Keratinocyte (primary cell): ENCODE measurements around the gene TACC2. TPM values are rescaled to one million over a fixed set of nuclear protein-coding genes. Genes with fewer than 3 reads are reported as not detected.
A peak's percentile ranks its signal among the peaks of the same experiment; 100 is the strongest.
"Not testable (repeated sequence)": the region's sequence is repeated elsewhere in the genome, so short reads cannot be mapped to it uniquely, and the experiment has no call there.

ENCODE experiments used
- DNase-seq: peaks from one replicate; pipeline ENCODE4 v3.0.0-alpha.2; 2011; ENCODE audit warnings: low read depth, missing footprints, low spot score
- FAIRE-seq: peaks from 2 replicates; lab custom pipeline; 2011; peaks lifted over from hg19 to GRCh38; lab: Jason Lieb, UNC
- H2AFZ ChIP-seq: 2 replicates; pipeline ENCODE4 v1.6.0; 2012; ENCODE audit warnings: low read length, control low read depth, inconsistent platforms; ENCODE audit not compliant: control insufficient read depth
- H3K27ac ChIP-seq: 2 replicates; pipeline ENCODE4 v1.5.1; 2011; ENCODE audit warnings: low read length; ENCODE audit not compliant: control insufficient read depth, insufficient read depth
- H3K27me3 ChIP-seq: 3 replicates; pipeline ENCODE4 v1.6.0; 2011; ENCODE audit warnings: low read length; ENCODE audit not compliant: control insufficient read depth, insufficient read depth; ENCODE audit errors: extremely low read depth
- H3K36me3 ChIP-seq, 2 experiments: 2 replicates in 1 of 2; 3 replicates in 1 of 2; pipeline ENCODE4 v1.5.1; 2011; ENCODE audit warnings: low read length in 2 of 2, mild to moderate bottlenecking in 1 of 2; ENCODE audit not compliant: control insufficient read depth in 2 of 2, insufficient read depth in 2 of 2; ENCODE audit errors: extremely low read depth in 1 of 2
- H3K4me1 ChIP-seq: 3 replicates; pipeline ENCODE4 v1.5.1; 2011; ENCODE audit warnings: low read length; ENCODE audit not compliant: control insufficient read depth, insufficient read depth; ENCODE audit errors: extremely low read depth
- H3K4me2 ChIP-seq: 3 replicates; pipeline ENCODE4 v1.6.0; 2011; ENCODE audit warnings: low read depth, low read length; ENCODE audit not compliant: control insufficient read depth, insufficient read depth; ENCODE audit errors: extremely low read depth
- H3K4me3 ChIP-seq, 3 experiments: fragments of 200-600 bp in 1 of 3; sonication (generic) in 1 of 3; 2 replicates in 2 of 3; 3 replicates in 1 of 3; pipeline ENCODE4 v1.5.1; 2011 to 2016; ENCODE audit warnings: low read length in 3 of 3, mild to moderate bottlenecking in 3 of 3, control low read depth in 2 of 3, inconsistent platforms in 1 of 3, low read depth in 1 of 3, mixed read lengths in 1 of 3, mixed run types in 1 of 3, moderate library complexity in 1 of 3; ENCODE audit not compliant: control insufficient read depth in 2 of 3, insufficient read depth in 2 of 3; ENCODE audit errors: extremely low read depth in 1 of 3
- H3K79me2 ChIP-seq: 2 replicates; pipeline ENCODE4 v1.6.0; 2012; ENCODE audit warnings: low read length; ENCODE audit not compliant: control insufficient read depth, insufficient read depth
- H3K9ac ChIP-seq: 3 replicates; pipeline ENCODE4 v1.6.0; 2011; ENCODE audit warnings: low read length; ENCODE audit not compliant: control insufficient read depth, insufficient read depth; ENCODE audit errors: extremely low read depth
- H3K9me1 ChIP-seq: 3 replicates; pipeline ENCODE4 v1.6.0; 2011; ENCODE audit warnings: low read length; ENCODE audit not compliant: control insufficient read depth, insufficient read depth; ENCODE audit errors: extremely low read depth
- H3K9me3 ChIP-seq: 2 replicates; pipeline ENCODE4 v1.5.1; 2012; ENCODE audit warnings: low read depth, low read length; ENCODE audit not compliant: control insufficient read depth
- H4K20me1 ChIP-seq: 3 replicates; pipeline ENCODE4 v1.6.0; 2011; ENCODE audit warnings: low read length; ENCODE audit not compliant: control insufficient read depth, insufficient read depth; ENCODE audit errors: extremely low read depth
- CTCF ChIP-seq, 3 experiments: IDR thresholded peaks in 1 of 3; conservative IDR thresholded peaks in 1 of 3; optimal IDR thresholded peaks in 1 of 3; 2 replicates in 2 of 3; 3 replicates in 1 of 3; pipeline versions ENCODE3 to v1.5.1; 2011; ENCODE audit warnings: low read length in 3 of 3, mild to moderate bottlenecking in 3 of 3, moderate library complexity in 2 of 3, control low read depth in 1 of 3, inconsistent platforms in 1 of 3; ENCODE audit not compliant: insufficient read depth in 2 of 3; ENCODE audit errors: extremely low read depth in 1 of 3
- EZH2 ChIP-seq: IDR thresholded peaks from one replicate; pipeline ENCODE4 v1.6.1; 2012; ENCODE audit warnings: inconsistent platforms, mild to moderate bottlenecking, low read length, moderate library complexity
- dilution Hi-C: fragments of 300-500 bp; cut with MboI; formaldehyde crosslinking; loops from one replicate; pipeline ENCODE4 v1.7.0; 2020; ENCODE audit warnings: low sequenced_read_pairs; ENCODE audit not compliant: extremely low pct_ligation_motif_present
- polyA plus RNA-seq, 5 experiments: library from polyadenylated mRNA; depleted of rRNA in 3 of 5; stranded (reverse) in 3 of 5; stranded (forward) in 1 of 5; unstranded in 1 of 5; fragments of >200 nt; gene quantifications; 1 replicate in 1 of 5; 2 replicates in 3 of 5; 3 replicates in 1 of 5; pipeline versions ENCODE4 v1.2.1 to v1.2.3, GENCODE V29; 2011 to 2012; ENCODE audit warnings: missing spikeins in 2 of 5, low read depth in 1 of 5, low replicate concordance in 1 of 5

TACC2 gene
- polyA plus RNA-seq, 1 donor (not counting 4 experiments of a cell fraction or from before 2014, with no cell fraction given) = 12.8 TPM

GRCh38 chr10:122103592-122103991 lies 114.6 kb downstream of the TACC2 start:
- Histone ChIP-seq H3K4me1 (peaks cover 11% of the 10 kb centered on the region), H2AFZ (no peak overlapping the region), H3K4me3 (no peak overlapping the region), H3K9me3 (no peaks in the 10 kb centered on the region), H3K9ac (no peak overlapping the region), H3K4me2 (no peak overlapping the region), H3K36me3 (no peaks in the 10 kb centered on the region), H3K79me2 (no peaks in the 10 kb centered on the region), H4K20me1 (no peaks in the 10 kb centered on the region), H3K9me1 (no peaks in the 10 kb centered on the region), H3K27me3 (no peaks in the 10 kb centered on the region), H3K27ac (no peak overlapping the region)
- FAIRE-seq (no peak), DNase-seq (no peak)
- TF ChIP-seq CTCF (optimal IDR thresholded peaks at IDR 0.05 in 1 of 3, IDR thresholded peaks at IDR 0.05 in 1 of 3, conservative IDR thresholded peaks at IDR 0.05 in 1 of 3; ENCODE audit: extremely low read depth in 1 of 3, insufficient read depth in 2 of 3, low read length in 3 of 3) = no peak
- no peak for TF ChIP-seq EZH2
- dilution Hi-C loops = no loop called here

- H3K9me3 ChIP-seq, H3K9me1 ChIP-seq, H4K20me1 ChIP-seq, H3K4me2 ChIP-seq, H3K27me3 ChIP-seq, H3K36me3 ChIP-seq, H3K9ac ChIP-seq, dilution Hi-C loops, H3K4me1 ChIP-seq, FAIRE-seq, DNase-seq, H3K79me2 ChIP-seq, H3K27ac ChIP-seq, H2AFZ ChIP-seq, H3K4me3 ChIP-seq: not testable (repeated sequence)
These were observed 119.8 kb downstream of the TACC2 start for GRCh38 chr10:122108786-122109185.

- H4K20me1 ChIP-seq = no peaks in the 10 kb centered on the region
- peak overlapping the region; percentile 96 for H3K4me2 ChIP-seq
- dilution Hi-C loops = no loop called here
- H3K9ac ChIP-seq = peak overlapping the region; percentile 91
- H3K27me3 ChIP-seq = no peaks in the 10 kb centered on the region
- peak overlapping the region; percentile 77 for H2AFZ ChIP-seq
- H3K36me3 ChIP-seq = no peaks in the 10 kb centered on the region
- DNase-seq = no peak
- H3K9me3 ChIP-seq = no peaks in the 10 kb centered on the region
- peaks cover 2% of the 10 kb centered on the region for H3K9me1 ChIP-seq
- H3K27ac ChIP-seq = peak overlapping the region; percentile 82
- TF ChIP-seq CTCF (optimal IDR thresholded peaks at IDR 0.05 in 1 of 3, IDR thresholded peaks at IDR 0.05 in 1 of 3, conservative IDR thresholded peaks at IDR 0.05 in 1 of 3; ENCODE audit: extremely low read depth in 1 of 3, insufficient read depth in 2 of 3, low read length in 3 of 3) = no peak
- no peak for TF ChIP-seq EZH2
- no peak for FAIRE-seq
- H3K4me3 ChIP-seq = peak overlapping the region; percentile 15 to 81 (median 72)
- H3K79me2 ChIP-seq = peaks cover 25% of the 10 kb centered on the region
- H3K4me1 ChIP-seq = peaks cover 36% of the 10 kb centered on the region
These were observed 123.2 kb downstream of the TACC2 start for GRCh38 chr10:122112021-122112616.
